HG03103 (cell line): ENCODE measurements around the gene COPG1.
"Not testable (repeated sequence)": the region's sequence is repeated elsewhere in the genome, so short reads cannot be mapped to it uniquely, and the experiment has no call there.

Experiments
- ATAC-seq: cut with Tn5 transposase; IDR thresholded peaks from one replicate; pipeline ENCODE4 v1.9.1; 2021; ENCODE audit warnings: low read depth; ENCODE audit not compliant: unreplicated experiment

COPG1 gene

GRCh38 chr3:129240436-129240835 lies 9.0 kb upstream of the COPG1 start:
- ATAC-seq = no peak

- ATAC-seq = no peak
These were observed 4.3 kb upstream of the COPG1 start for GRCh38 chr3:129245141-129245540.

GRCh38 chr3:129245641-129246306 lies 3.6 kb upstream of the COPG1 start:
- peak; percentile 53 for ATAC-seq

GRCh38 chr3:129246636-129247035 lies 2.8 kb upstream of the COPG1 start:
- no peak for ATAC-seq

- ATAC-seq = no peak
These were observed 973 bp upstream of the COPG1 start for GRCh38 chr3:129248286-129248979.

GRCh38 chr3:129252748-129253147 lies 3.3 kb downstream of the COPG1 start:
- no peak for ATAC-seq

GRCh38 chr3:129254536-129255230 lies 5.3 kb downstream of the COPG1 start:
- no peak for ATAC-seq

- ATAC-seq = no peak
These were observed 6.9 kb downstream of the COPG1 start for GRCh38 chr3:129256270-129256669.

GRCh38 chr3:129257609-129258008 lies 8.2 kb downstream of the COPG1 start:
- ATAC-seq = no peak

GRCh38 chr3:129259612-129260477 lies 10.4 kb downstream of the COPG1 start:
- ATAC-seq = no peak

GRCh38 chr3:129260606-129261005 lies 11.2 kb downstream of the COPG1 start:
- ATAC-seq = no peak

GRCh38 chr3:129261894-129262293 lies 12.5 kb downstream of the COPG1 start:
- no peak for ATAC-seq

GRCh38 chr3:129263161-129263910 lies 13.9 kb downstream of the COPG1 start:
- no peak for ATAC-seq

GRCh38 chr3:129264994-129265393 lies 15.6 kb downstream of the COPG1 start:
- not testable (repeated sequence) for ATAC-seq

- no peak for ATAC-seq
These were observed 17.2 kb downstream of the COPG1 start for GRCh38 chr3:129266651-129267050.

- ATAC-seq = no peak
These were observed 19.0 kb downstream of the COPG1 start for GRCh38 chr3:129268396-129268795.

- no peak for ATAC-seq
These were observed 22.3 kb downstream of the COPG1 start for GRCh38 chr3:129271674-129272073.

GRCh38 chr3:129276385-129276784 lies 27.0 kb downstream of the COPG1 start:
- ATAC-seq = peak; percentile 78

GRCh38 chr3:129277829-129278271 lies 28.4 kb downstream of the COPG1 start:
- ATAC-seq = no peak

GRCh38 chr3:129278439-129278965 lies 29.1 kb downstream of the COPG1 start, which contains the start of gene HMCES:
HMCES (plus strand) TSS chr3:129278870; CDS start chr3:129279733, 863 bp downstream.
- peak; percentile 41 for ATAC-seq
